A549 (cell line): Measurements from ENCODE around the gene NFE2L3. TPM values are rescaled to one million over a fixed set of nuclear protein-coding genes. Genes with fewer than 3 reads are reported as not detected.

Experiments
- ATAC-seq, 2 experiments: fragments of 200-7000 bp in 1 of 2; fragments of >200 bp in 1 of 2; cut with Nextera tagmentation in 1 of 2; cut with Tn5 transposase in 1 of 2; 3 replicates each; pipeline versions ENCODE4 v1.8.0 to v1.9.1; 2018 to 2020; ENCODE audit warnings: mild to moderate bottlenecking in 1 of 2, moderate library complexity in 1 of 2
- CTCF ChIA-PET: fragments of 300-600 bp; sonication (Branson Sonifier 250); formaldehyde crosslinking; extraction: SDS; loops from one replicate; lab custom pipeline; 2021; ENCODE audit warnings: antibody characterized with exemption, inconsistent platforms; lab: Yijun Ruan, JAX
- POLR2A ChIA-PET: fragments of 350-600 bp; formaldehyde crosslinking; extraction: SDS; loops from one replicate; lab custom pipeline; 2021; ENCODE audit warnings: antibody characterized with exemption, inconsistent platforms; lab: Yijun Ruan, JAX
- DNase-seq, 2 experiments: peaks; one replicate each; pipeline versions ENCODE4 v3.0.0 to v3.0.0-alpha.2; 2011 to 2016; ENCODE audit warnings: low read depth in 1 of 2, low spot score in 1 of 2
- FAIRE-seq: peaks from 2 replicates; lab custom pipeline; 2011; peaks lifted over from hg19 to GRCh38; lab: Jason Lieb, UNC
- H3K27ac ChIP-seq, 2 experiments: fragments of >200 bp; sonication (Bioruptor Twin); formaldehyde crosslinking; 3 replicates each; pipeline ENCODE4 v1.5.1; 2016 to 2017
- H3K4me1 ChIP-seq: fragments of >200 bp; sonication (Bioruptor Twin); formaldehyde crosslinking; 3 replicates; pipeline ENCODE4 v1.6.1; 2016
- H3K4me2 ChIP-seq: fragments of >200 bp; sonication (Bioruptor Twin); formaldehyde crosslinking; 3 replicates; pipeline ENCODE4 v1.6.1; 2016
- H3K4me3 ChIP-seq: fragments of >200 bp; sonication (Bioruptor Twin); formaldehyde crosslinking; 3 replicates; pipeline ENCODE4 v1.5.1; 2016
- H3K9me3 ChIP-seq: fragments of >200 bp; sonication (Bioruptor Twin); formaldehyde crosslinking; 3 replicates; pipeline ENCODE4 v1.6.1; 2016
- ATOH8 ChIP-seq: fragments of 250-450 bp; sonication (Bioruptor Pico); IDR thresholded peaks from 2 replicates; pipeline ENCODE4 v1.5.0; 2020; ENCODE audit warnings: low read depth, mild to moderate bottlenecking, moderate library complexity
- EHF ChIP-seq: fragments of 250-450 bp; sonication (Bioruptor Pico); IDR thresholded peaks from 2 replicates; pipeline ENCODE4 v1.5.0; 2020; ENCODE audit warnings: mild to moderate bottlenecking
- ELK1 ChIP-seq: fragments of 150-350 bp; IDR thresholded peaks from 2 replicates; pipeline ENCODE4 v1.6.1; 2014; ENCODE audit warnings: low read depth, mild to moderate bottlenecking, low read length
- ESRRA ChIP-seq: fragments of 150-350 bp; IDR thresholded peaks from 2 replicates; pipeline ENCODE4 v1.6.1; 2014; ENCODE audit warnings: mild to moderate bottlenecking, low read length, borderline replicate concordance
- FOSL2 ChIP-seq, 2 experiments: fragments of 450-650 bp in 1 of 2; fragments of >200 bp in 1 of 2; sonication (Bioruptor Twin) in 1 of 2; formaldehyde crosslinking; IDR thresholded peaks; 2 replicates each; pipeline versions ENCODE4 v1.5.0 to v1.6.1; 2016 to 2020; ENCODE audit warnings: mild to moderate bottlenecking in 1 of 2, moderate library complexity in 1 of 2
- FOXS1 ChIP-seq: fragments of 250-450 bp; sonication (Bioruptor Pico); IDR thresholded peaks from 2 replicates; pipeline ENCODE4 v1.5.0; 2020; ENCODE audit warnings: mild to moderate bottlenecking, moderate library complexity
- GATA3 ChIP-seq: IDR thresholded peaks from 2 replicates; pipeline ENCODE4 v1.6.1; 2012; ENCODE audit warnings: borderline replicate concordance
- HES2 ChIP-seq: fragments of >200 bp; sonication (Bioruptor Twin); formaldehyde crosslinking; IDR thresholded peaks from 2 replicates; pipeline ENCODE4 v1.6.1; 2016
- HOXA7 ChIP-seq: fragments of 250-450 bp; sonication (Bioruptor Pico); IDR thresholded peaks from 2 replicates; pipeline ENCODE4 v1.5.0; 2020; ENCODE audit warnings: mild to moderate bottlenecking, moderate library complexity
- JUNB ChIP-seq: fragments of >200 bp; sonication (Bioruptor Twin); formaldehyde crosslinking; IDR thresholded peaks from 2 replicates; pipeline ENCODE4 v1.6.1; 2016
- MAFK ChIP-seq: fragments of 450-650 bp; IDR thresholded peaks from 2 replicates; pipeline ENCODE4 v1.6.1; 2014; ENCODE audit not compliant: partially characterized antibody
- MAZ ChIP-seq: fragments of 150-350 bp; IDR thresholded peaks from 2 replicates; pipeline ENCODE4 v1.6.1; 2014; ENCODE audit warnings: antibody characterized with exemption, low read depth, low read length, borderline replicate concordance
- MYC ChIP-seq: IDR thresholded peaks from 2 replicates; pipeline ENCODE4 v1.6.1; 2012; ENCODE audit warnings: mild to moderate bottlenecking, inconsistent platforms, low read length, improper control_type of control experiment, borderline replicate concordance
- NFE2L2 ChIP-seq: fragments of 150-350 bp; conservative IDR thresholded peaks from 2 replicates; pipeline ENCODE4 v1.6.1; 2014; ENCODE audit warnings: low read length
- PBX3 ChIP-seq: IDR thresholded peaks from 2 replicates; pipeline ENCODE4 v1.6.1; 2012
- RFX5 ChIP-seq: fragments of 450-650 bp; IDR thresholded peaks from 2 replicates; pipeline ENCODE4 v1.7.1; 2014; ENCODE audit warnings: antibody characterized with exemption, mild to moderate bottlenecking, moderate library complexity
- ZNF302 ChIP-seq: fragments of 250-450 bp; sonication (Bioruptor Pico); IDR thresholded peaks from 2 replicates; pipeline ENCODE4 v1.9.0; 2021; ENCODE audit warnings: inconsistent platforms, mild to moderate bottlenecking, moderate library complexity
- WGBS: methylation state at CpG from one replicate; pipeline ENCODE4 v1.1.6; 2017; ENCODE audit errors: missing lambda C conversion rate; 5-methylcytosine and 5-hydroxymethylcytosine counted together
- polyA plus RNA-seq, 4 experiments: library from polyadenylated mRNA; depleted of rRNA in 3 of 4; stranded (reverse); fragments of >200 nt; fragmentation: RNase III in 1 of 4; extraction: RNeasy Plus Mini Kit Qiagen cat#74134 plus additional on column Dnase treatment in 1 of 4; gene quantifications; 2 replicates in 3 of 4; 3 replicates in 1 of 4; pipeline ENCODE4 v1.2.3, GENCODE V29; 2011 to 2017

The NFE2L3 gene
- polyA plus RNA-seq, 2 of the 4 experiments (the other 2 are of a cell fraction) = 4.9 to 11.4 TPM

GRCh38 chr7:26180792-26181198 is 28.8 kb downstream of the NFE2L3 start:
- DNase-seq (no peak), FAIRE-seq (no peak), ATAC-seq (no peak; a peak in 1 of 6 replicates)
- no peak overlapping the region for H3K4me2 ChIP-seq
- POLR2A ChIA-PET = interaction anchor here (0.6 to 2.0 kb wide), 6 partner anchors 8 to 29 kb away, joined by 3 to 5 read pairs (median 4); partner anchors contain the start of genes HNRNPA2B1 and NFE2L3
- peaks cover 42% of the 10 kb centered on the region for H3K4me1 ChIP-seq
- CTCF ChIA-PET = interaction anchor here (0.8 to 5.4 kb wide), 9 partner anchors 12 to 288 kb away, joined by 3 to 39 read pairs (median 3); partner anchors contain the start of gene NFE2L3
- WGBS = 68% methylated on average over 5 of the region's 5 CpGs
- TF ChIP-seq JUNB (no peak), FOXS1 (no peak), PBX3 (no peak), FOSL2 (IDR thresholded peaks at IDR 0.05) (no peak), FOSL2 (CRISPR knock-in tag; IDR thresholded peaks at IDR 0.05) (no peak), ELK1 (no peak), ZNF302 (CRISPR knock-in tag) (no peak), ESRRA (no peak), NFE2L2 (no peak), RFX5 (no peak), HES2 (no peak)
- no peak overlapping the region; a peak in 1 of 6 replicates for H3K27ac ChIP-seq
- H3K9me3 ChIP-seq = no peaks in the 10 kb centered on the region
- no peak overlapping the region for H3K4me3 ChIP-seq

GRCh38 chr7:26181474-26182227 is 29.7 kb downstream of the NFE2L3 start:
- no peak overlapping the region; a peak in 1 of 6 replicates for H3K27ac ChIP-seq
- H3K4me1 ChIP-seq = peaks cover 48% of the 10 kb centered on the region
- ChIA-PET CTCF (interaction anchor here (0.8 to 5.4 kb wide), 5 partner anchors 11 to 103 kb away, joined by 3 to 39 read pairs (median 4); partner anchors contain the start of gene NFE2L3), POLR2A (interaction anchor here (1.6 kb wide), 2 partner anchors 18 to 30 kb away, joined by 5 to 6 read pairs; partner anchors contain the start of genes HNRNPA2B1 and NFE2L3)
- 77% methylated on average over 3 of the region's 3 CpGs for WGBS
- DNase-seq = no peak
- FAIRE-seq = no peak
- H3K9me3 ChIP-seq = no peaks in the 10 kb centered on the region
- no peak overlapping the region for H3K4me2 ChIP-seq
- no peak for ATAC-seq
- no peak overlapping the region for H3K4me3 ChIP-seq
- TF ChIP-seq HOXA7 (CRISPR knock-in tag) (no peak), GATA3 (no peak), MYC (no peak), ATOH8 (CRISPR knock-in tag) (no peak), NFE2L2 (no peak), MAZ (no peak), MAFK (peak; percentile 82), ZNF302 (CRISPR knock-in tag) (no peak)

- TF ChIP-seq RFX5 (no peak), MYC (no peak), FOSL2 (IDR thresholded peaks at IDR 0.05) (no peak), FOSL2 (CRISPR knock-in tag; IDR thresholded peaks at IDR 0.05) (no peak), JUNB (no peak), EHF (CRISPR knock-in tag) (no peak)
- H3K4me1 ChIP-seq = peaks cover 55% of the 10 kb centered on the region
- ATAC-seq (no peak; a peak in 1 of 6 replicates), DNase-seq (no peak), FAIRE-seq (no peak)
- H3K4me3 ChIP-seq = no peak overlapping the region
- no peak overlapping the region for H3K4me2 ChIP-seq
- 66% methylated on average over 6 of the region's 6 CpGs for WGBS
- ChIA-PET CTCF (interaction anchor here (1.3 to 5.4 kb wide), 3 partner anchors 16 to 92 kb away, joined by 4 to 39 read pairs (median 5); no protein-coding TSS in a partner anchor), POLR2A (interaction anchor here (1.5 to 1.6 kb wide), 3 partner anchors 16 to 30 kb away, joined by 5 to 6 read pairs (median 6); partner anchors contain the start of genes HNRNPA2B1 and NFE2L3)
- peak overlapping the region in 1 of 2 experiments; percentile 59; a peak in 3 of 6 replicates for H3K27ac ChIP-seq
- no peaks in the 10 kb centered on the region for H3K9me3 ChIP-seq
These were observed 30.3 kb downstream of the NFE2L3 start for GRCh38 chr7:26182283-26182682.
